Measurements from ENCODE around the gene LRRN2.
"Not testable (repeated sequence)": the region's sequence is repeated elsewhere in the genome, so short reads cannot be mapped to it uniquely, and the experiment has no call there.

The LRRN2 gene

GRCh38 chr1:204696606-204697005, 11.1 kb upstream of the LRRN2 start:
- no peak overlapping the region for H3K27ac ChIP-seq
- TF ChIP-seq, protein P1, sequence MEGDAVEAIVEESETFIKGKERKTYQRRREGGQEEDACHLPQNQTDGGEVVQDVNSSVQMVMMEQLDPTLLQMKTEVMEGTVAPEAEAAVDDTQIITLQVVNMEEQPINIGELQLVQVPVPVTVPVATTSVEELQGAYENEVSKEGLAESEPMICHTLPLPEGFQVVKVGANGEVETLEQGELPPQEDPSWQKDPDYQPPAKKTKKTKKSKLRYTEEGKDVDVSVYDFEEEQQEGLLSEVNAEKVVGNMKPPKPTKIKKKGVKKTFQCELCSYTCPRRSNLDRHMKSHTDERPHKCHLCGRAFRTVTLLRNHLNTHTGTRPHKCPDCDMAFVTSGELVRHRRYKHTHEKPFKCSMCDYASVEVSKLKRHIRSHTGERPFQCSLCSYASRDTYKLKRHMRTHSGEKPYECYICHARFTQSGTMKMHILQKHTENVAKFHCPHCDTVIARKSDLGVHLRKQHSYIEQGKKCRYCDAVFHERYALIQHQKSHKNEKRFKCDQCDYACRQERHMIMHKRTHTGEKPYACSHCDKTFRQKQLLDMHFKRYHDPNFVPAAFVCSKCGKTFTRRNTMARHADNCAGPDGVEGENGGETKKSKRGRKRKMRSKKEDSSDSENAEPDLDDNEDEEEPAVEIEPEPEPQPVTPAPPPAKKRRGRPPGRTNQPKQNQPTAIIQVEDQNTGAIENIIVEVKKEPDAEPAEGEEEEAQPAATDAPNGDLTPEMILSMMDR (conservative IDR thresholded peaks at IDR 0.05), result no peak

DNA sequence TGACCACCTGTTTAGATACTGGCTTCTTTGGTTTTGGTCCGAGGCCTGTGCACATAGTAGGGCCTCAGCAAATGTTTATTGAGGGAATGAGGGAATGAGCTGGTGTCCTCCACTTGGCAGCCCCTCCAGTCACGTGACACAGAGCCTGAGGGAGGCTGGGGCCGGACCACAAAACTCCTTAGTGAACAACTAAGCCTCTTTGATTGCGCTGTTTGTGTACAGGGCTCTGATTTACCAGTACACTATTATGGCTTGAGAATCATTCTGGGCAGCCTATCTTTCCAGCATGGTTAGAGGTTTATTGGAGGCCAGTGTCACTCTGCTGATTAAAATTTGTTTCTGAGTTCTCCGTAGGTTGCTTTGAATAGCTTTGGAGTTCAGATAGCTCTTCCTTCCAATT, 10.2 kb upstream of the LRRN2 start:
- TF ChIP-seq, protein P1 (conservative IDR thresholded peaks at IDR 0.05), result no peak
- H3K27ac ChIP-seq, result no peak overlapping the region

- TF ChIP-seq, protein P1 (conservative IDR thresholded peaks at IDR 0.05), result no peak
- H3K27ac ChIP-seq, result no peak overlapping the region
Observed at GRCh38 chr1:204694145-204694544, 8.6 kb upstream of the LRRN2 start.

- TF ChIP-seq, protein P1 (conservative IDR thresholded peaks at IDR 0.05), result no peak
- no peak overlapping the region for H3K27ac ChIP-seq
Observed at GRCh38 chr1:204692841-204693356, 7.4 kb upstream of the LRRN2 start.

DNA sequence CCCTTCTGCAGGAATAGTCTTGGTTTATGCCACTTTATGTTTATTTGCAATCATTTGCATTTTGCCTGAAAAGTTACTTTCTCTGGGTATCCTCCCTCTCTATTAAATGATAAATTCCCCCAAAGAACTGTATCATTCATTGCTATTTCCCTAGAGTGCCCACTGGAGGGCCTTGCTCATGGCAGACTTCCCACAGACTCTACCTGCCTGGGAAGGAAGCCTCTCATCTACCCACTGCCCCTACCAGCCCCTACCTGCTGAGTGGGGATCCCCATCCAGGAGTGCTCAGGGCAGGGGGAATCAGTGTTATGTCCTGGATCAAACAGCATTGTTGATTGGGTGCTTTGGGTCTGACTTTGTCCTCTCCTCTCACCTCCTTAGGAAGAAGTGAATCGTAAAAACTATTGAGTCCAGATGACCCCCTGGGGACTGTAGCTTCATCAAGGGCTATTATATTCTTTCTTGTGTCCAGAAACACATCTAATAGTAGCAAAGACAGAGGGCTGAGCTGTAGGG, 6.8 kb upstream of the LRRN2 start:
- no peak overlapping the region for H3K27ac ChIP-seq
- TF ChIP-seq, protein P1 (conservative IDR thresholded peaks at IDR 0.05), result peak; percentile 24; the same call in 1 of the 2 replicates

- H3K27ac ChIP-seq, result not testable (repeated sequence)
Observed at GRCh38 chr1:204691328-204691730, 5.8 kb upstream of the LRRN2 start.

- TF ChIP-seq, protein P1 (conservative IDR thresholded peaks at IDR 0.05), result no peak
- no peak overlapping the region for H3K27ac ChIP-seq
Observed at GRCh38 chr1:204688776-204689175, 3.2 kb upstream of the LRRN2 start.

DNA sequence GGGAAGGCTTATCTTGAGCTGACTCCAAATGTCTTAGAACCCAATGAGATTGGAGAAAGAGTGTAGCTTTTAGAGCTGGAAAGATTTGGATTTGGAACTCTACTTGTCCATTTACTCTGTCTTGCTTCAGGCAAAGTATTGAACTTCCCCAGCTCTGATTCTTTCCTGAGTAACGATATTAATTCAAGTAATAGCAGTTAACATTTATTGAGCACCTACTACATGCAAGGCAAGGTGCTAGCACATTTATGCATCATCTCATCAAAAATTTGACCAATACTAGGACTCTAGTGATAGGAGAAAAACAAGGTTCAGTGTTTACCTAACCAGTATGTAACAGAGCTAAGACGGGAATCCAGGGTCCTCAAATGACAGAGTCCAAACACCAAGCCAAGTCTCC, 2.5 kb upstream of the LRRN2 start:
- H3K27ac ChIP-seq, result no peak overlapping the region
- TF ChIP-seq, protein P1 (conservative IDR thresholded peaks at IDR 0.05), result no peak

Data from VCaP (cell line).